K562 (cell line): Measurements from ENCODE around the gene AK2. TPM values are rescaled to one million over a fixed set of nuclear protein-coding genes. Genes with fewer than 3 reads are reported as not detected.

Experiments used
- CEBPG ChIP-seq, 3 experiments: fragments of 200-800 bp in 1 of 3; sonication (Bioruptor generic) in 1 of 3; sonication (generic) in 1 of 3; formaldehyde crosslinking in 1 of 3; IDR thresholded peaks in 2 of 3; conservative IDR thresholded peaks in 1 of 3; 2 replicates each; pipeline versions ENCODE4 v1.6.1 to v1.8.0; 2016 to 2022; ENCODE audit warnings: missing compliant biosample characterization in 2 of 3, missing genetic modification characterization in 2 of 3, mild to moderate bottlenecking in 1 of 3, missing genetic modification reagents in 1 of 3
- CLOCK ChIP-seq: fragments of 250-450 bp; sonication (Bioruptor Pico); IDR thresholded peaks from 2 replicates; pipeline ENCODE4 v1.4.0; 2020; ENCODE audit warnings: mild to moderate bottlenecking, moderate library complexity, borderline replicate concordance
- ELF1 ChIP-seq: fragments of 200-800 bp; sonication (Bioruptor generic); IDR thresholded peaks from 2 replicates; pipeline ENCODE4 v1.6.1; 2016; ENCODE audit warnings: missing genetic modification characterization, missing compliant biosample characterization
- KAT7 ChIP-seq: sonication (generic); formaldehyde crosslinking; IDR thresholded peaks from 2 replicates; pipeline ENCODE4 v1.8.0; 2022; ENCODE audit warnings: missing genetic modification reagents, mild to moderate bottlenecking, borderline replicate concordance
- PCBP1 ChIP-seq: fragments of 200-400 bp; formaldehyde crosslinking; IDR thresholded peaks from 2 replicates; pipeline ENCODE4 v1.6.1; 2018; ENCODE audit warnings: mild to moderate bottlenecking, low read depth, low read length; ENCODE audit not compliant: poor library complexity, severe bottlenecking
- PTTG1 ChIP-seq: fragments of 450-650 bp; IDR thresholded peaks from 2 replicates; pipeline ENCODE4 v1.6.1; 2016; ENCODE audit warnings: low read depth, mild to moderate bottlenecking, missing genetic modification characterization, missing compliant biosample characterization
- YY1 ChIP-seq, 3 experiments: IDR thresholded peaks; 2 replicates each; pipeline ENCODE4 v1.6.1; 2011; ENCODE audit warnings: low read length in 2 of 3, mild to moderate bottlenecking in 2 of 3, moderate library complexity in 2 of 3, borderline replicate concordance in 1 of 3, control low read depth in 1 of 3, low read depth in 1 of 3; ENCODE audit not compliant: insufficient read depth in 3 of 3, insufficient replicate concordance in 2 of 3, control insufficient read depth in 1 of 3, insufficient read length in 1 of 3; ENCODE audit errors: extremely low read depth in 1 of 3
- ZBTB1 ChIP-seq: sonication (generic); formaldehyde crosslinking; IDR thresholded peaks from 2 replicates; pipeline ENCODE4 v1.8.1; 2023; ENCODE audit warnings: missing genetic modification reagents, low read depth, mild to moderate bottlenecking, borderline replicate concordance
- ZEB2 ChIP-seq: fragments of 450-650 bp; IDR thresholded peaks from 2 replicates; pipeline ENCODE4 v1.6.1; 2016
- ZNF121 ChIP-seq: sonication (generic); formaldehyde crosslinking; conservative IDR thresholded peaks from 2 replicates; pipeline ENCODE4 v1.8.0; 2022; ENCODE audit warnings: missing genetic modification reagents
- ZNF3 ChIP-seq: fragments of 250-450 bp; sonication (Bioruptor Pico); IDR thresholded peaks from 2 replicates; pipeline ENCODE4 v1.5.0; 2021; ENCODE audit warnings: mild to moderate bottlenecking, moderate library complexity
- ZNF766 ChIP-seq: fragments of 200-800 bp; sonication (Bioruptor generic); conservative IDR thresholded peaks from 2 replicates; pipeline ENCODE4 v1.6.1; 2016; ENCODE audit warnings: missing genetic modification characterization, missing compliant biosample characterization
- ZNF830 ChIP-seq: fragments of 250-450 bp; sonication (Bioruptor Pico); IDR thresholded peaks from 2 replicates; pipeline ENCODE4 v1.5.0; 2021; ENCODE audit warnings: mild to moderate bottlenecking
- ZSCAN29 ChIP-seq: fragments of 450-650 bp; IDR thresholded peaks from 2 replicates; pipeline ENCODE4 v1.6.1; 2017
- polyA plus RNA-seq, 8 experiments: library from polyadenylated mRNA; depleted of rRNA in 4 of 8; stranded (reverse) in 5 of 8; unstranded in 3 of 8; fragments of >200 nt; fragmentation: Nextera tagmentation in 2 of 8; fragmentation: Illumina TruSeq in 1 of 8; extraction: Ambion mirVana in 2 of 8; extraction: Trizol in 1 of 8; gene quantifications; 2 replicates each; pipeline versions ENCODE4 v1.2.1 to v1.2.3, GENCODE V29; 2011 to 2014; ENCODE audit warnings: inconsistent platforms in 1 of 8, missing spikeins in 1 of 8
- total RNA-seq, 7 experiments: library from RNA; depleted of rRNA in 6 of 7; stranded (reverse); fragments of >200 nt in 6 of 7; fragmentation: Illumina TruSeq in 2 of 7; extraction: Trizol in 2 of 7; gene quantifications; 2 replicates each; pipeline versions ENCODE4 v1.2.1 to v1.2.3, GENCODE V29; 2011 to 2021; ENCODE audit warnings: low replicate concordance in 1 of 7
- TF ChIP-seq, protein P1 (sequence below): sonication (generic); formaldehyde crosslinking; IDR thresholded peaks from 2 replicates; pipeline ENCODE4 v1.8.1; 2022; ENCODE audit warnings: missing genetic modification reagents
- TF ChIP-seq, protein P2 (sequence below): fragments of 250-450 bp; sonication (Bioruptor Pico); IDR thresholded peaks from 2 replicates; pipeline ENCODE4 v1.8.0; 2021; ENCODE audit warnings: moderate library complexity, mild to moderate bottlenecking, inconsistent platforms
- TF ChIP-seq, protein P3 (sequence below): IDR thresholded peaks from 2 replicates; pipeline ENCODE4 v1.6.1; 2011; ENCODE audit warnings: borderline replicate concordance, low read depth, mild to moderate bottlenecking, moderate library complexity, low read length; ENCODE audit not compliant: insufficient read depth, poor library complexity, severe bottlenecking

AK2 gene
- total and polyA plus RNA-seq, 9 of the 15 experiments (the other 6 are each of a cell fraction or from before 2014, with no cell fraction given), result 105 to 1,050 (median 509) TPM

GRCh38 chr1:32989160-32990050 lies 47.3 kb downstream of the AK2 start (continued):
- 0 out of 2 replicates have a peak, but pooled peaks have one; percentile 43 for TF ChIP-seq ZEB2
- TF ChIP-seq, protein P1, sequence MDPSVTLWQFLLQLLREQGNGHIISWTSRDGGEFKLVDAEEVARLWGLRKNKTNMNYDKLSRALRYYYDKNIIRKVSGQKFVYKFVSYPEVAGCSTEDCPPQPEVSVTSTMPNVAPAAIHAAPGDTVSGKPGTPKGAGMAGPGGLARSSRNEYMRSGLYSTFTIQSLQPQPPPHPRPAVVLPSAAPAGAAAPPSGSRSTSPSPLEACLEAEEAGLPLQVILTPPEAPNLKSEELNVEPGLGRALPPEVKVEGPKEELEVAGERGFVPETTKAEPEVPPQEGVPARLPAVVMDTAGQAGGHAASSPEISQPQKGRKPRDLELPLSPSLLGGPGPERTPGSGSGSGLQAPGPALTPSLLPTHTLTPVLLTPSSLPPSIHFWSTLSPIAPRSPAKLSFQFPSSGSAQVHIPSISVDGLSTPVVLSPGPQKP (CRISPR knock-in tag), result no peak
- no peak for TF ChIP-seq CLOCK
- peak; percentile 98 for TF ChIP-seq ZNF766 (CRISPR knock-in tag)
- TF ChIP-seq PTTG1 (tag), result no peak
- no peak for TF ChIP-seq ZNF121 (CRISPR knock-in tag)
- no peak for TF ChIP-seq ZSCAN29
- no peak for TF ChIP-seq KAT7 (CRISPR knock-in tag)
- 0 out of 2 replicates have a peak, but pooled peaks have one; percentile 13 for TF ChIP-seq ELF1
- TF ChIP-seq ZNF3, result no peak
- TF ChIP-seq YY1 (IDR thresholded peaks at IDR 0.05; ENCODE audit: borderline replicate concordance in 1 of 3, control insufficient read depth in 1 of 3, extremely low read depth in 1 of 3, insufficient read depth in 3 of 3, insufficient read length in 1 of 3, insufficient replicate concordance in 2 of 3, low read depth in 1 of 3, low read length in 2 of 3), result peak in 1 of 3 experiments; percentile 56
- TF ChIP-seq ZNF830 (CRISPR knock-in tag), result no peak
- no peak for TF ChIP-seq ZBTB1
- TF ChIP-seq, protein P2, sequence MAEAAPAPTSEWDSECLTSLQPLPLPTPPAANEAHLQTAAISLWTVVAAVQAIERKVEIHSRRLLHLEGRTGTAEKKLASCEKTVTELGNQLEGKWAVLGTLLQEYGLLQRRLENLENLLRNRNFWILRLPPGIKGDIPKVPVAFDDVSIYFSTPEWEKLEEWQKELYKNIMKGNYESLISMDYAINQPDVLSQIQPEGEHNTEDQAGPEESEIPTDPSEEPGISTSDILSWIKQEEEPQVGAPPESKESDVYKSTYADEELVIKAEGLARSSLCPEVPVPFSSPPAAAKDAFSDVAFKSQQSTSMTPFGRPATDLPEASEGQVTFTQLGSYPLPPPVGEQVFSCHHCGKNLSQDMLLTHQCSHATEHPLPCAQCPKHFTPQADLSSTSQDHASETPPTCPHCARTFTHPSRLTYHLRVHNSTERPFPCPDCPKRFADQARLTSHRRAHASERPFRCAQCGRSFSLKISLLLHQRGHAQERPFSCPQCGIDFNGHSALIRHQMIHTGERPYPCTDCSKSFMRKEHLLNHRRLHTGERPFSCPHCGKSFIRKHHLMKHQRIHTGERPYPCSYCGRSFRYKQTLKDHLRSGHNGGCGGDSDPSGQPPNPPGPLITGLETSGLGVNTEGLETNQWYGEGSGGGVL (CRISPR knock-in tag), result no peak
- TF ChIP-seq, protein P3, sequence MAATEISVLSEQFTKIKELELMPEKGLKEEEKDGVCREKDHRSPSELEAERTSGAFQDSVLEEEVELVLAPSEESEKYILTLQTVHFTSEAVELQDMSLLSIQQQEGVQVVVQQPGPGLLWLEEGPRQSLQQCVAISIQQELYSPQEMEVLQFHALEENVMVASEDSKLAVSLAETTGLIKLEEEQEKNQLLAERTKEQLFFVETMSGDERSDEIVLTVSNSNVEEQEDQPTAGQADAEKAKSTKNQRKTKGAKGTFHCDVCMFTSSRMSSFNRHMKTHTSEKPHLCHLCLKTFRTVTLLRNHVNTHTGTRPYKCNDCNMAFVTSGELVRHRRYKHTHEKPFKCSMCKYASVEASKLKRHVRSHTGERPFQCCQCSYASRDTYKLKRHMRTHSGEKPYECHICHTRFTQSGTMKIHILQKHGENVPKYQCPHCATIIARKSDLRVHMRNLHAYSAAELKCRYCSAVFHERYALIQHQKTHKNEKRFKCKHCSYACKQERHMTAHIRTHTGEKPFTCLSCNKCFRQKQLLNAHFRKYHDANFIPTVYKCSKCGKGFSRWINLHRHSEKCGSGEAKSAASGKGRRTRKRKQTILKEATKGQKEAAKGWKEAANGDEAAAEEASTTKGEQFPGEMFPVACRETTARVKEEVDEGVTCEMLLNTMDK, result no peak
- no peak for TF ChIP-seq PCBP1
- TF ChIP-seq CEBPG (CRISPR knock-in tag; IDR thresholded peaks at IDR 0.05), result peak; percentile 73
- TF ChIP-seq CEBPG (tag; conservative IDR thresholded peaks at IDR 0.05 in 1 of 2, IDR thresholded peaks at IDR 0.05 in 1 of 2), result peak in 1 of 2 experiments; percentile 40; a peak in 2 of 4 replicates
